ENCODE measurements around the gene DCDC2B. TPM values are rescaled to one million over a fixed set of nuclear protein-coding genes. Genes with fewer than 3 reads are reported as not detected.
A peak's percentile ranks its signal among the peaks of the same experiment; 100 is the strongest.

Gene DCDC2B
- total RNA-seq, 4 donors from 2014 or later = not detected

DNA sequence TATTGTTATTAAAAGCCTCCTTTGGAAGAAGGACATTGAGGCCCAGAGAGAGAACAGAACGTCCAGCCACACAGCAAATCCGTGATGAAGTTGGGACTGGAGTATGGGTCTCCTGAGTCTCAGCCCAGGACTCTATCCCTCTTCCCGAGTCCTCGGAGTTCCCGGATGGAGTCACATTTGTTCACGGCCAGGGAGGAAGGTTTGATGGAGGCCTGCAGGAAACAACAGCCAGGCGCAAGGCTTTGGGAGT, 29.8 kb upstream of the DCDC2B start:
- ATAC-seq (ENCODE audit: low FRiP score) (peak; percentile 1), DNase-seq (ENCODE audit: low spot score) (no peak)
- TF ChIP-seq, protein P1, sequence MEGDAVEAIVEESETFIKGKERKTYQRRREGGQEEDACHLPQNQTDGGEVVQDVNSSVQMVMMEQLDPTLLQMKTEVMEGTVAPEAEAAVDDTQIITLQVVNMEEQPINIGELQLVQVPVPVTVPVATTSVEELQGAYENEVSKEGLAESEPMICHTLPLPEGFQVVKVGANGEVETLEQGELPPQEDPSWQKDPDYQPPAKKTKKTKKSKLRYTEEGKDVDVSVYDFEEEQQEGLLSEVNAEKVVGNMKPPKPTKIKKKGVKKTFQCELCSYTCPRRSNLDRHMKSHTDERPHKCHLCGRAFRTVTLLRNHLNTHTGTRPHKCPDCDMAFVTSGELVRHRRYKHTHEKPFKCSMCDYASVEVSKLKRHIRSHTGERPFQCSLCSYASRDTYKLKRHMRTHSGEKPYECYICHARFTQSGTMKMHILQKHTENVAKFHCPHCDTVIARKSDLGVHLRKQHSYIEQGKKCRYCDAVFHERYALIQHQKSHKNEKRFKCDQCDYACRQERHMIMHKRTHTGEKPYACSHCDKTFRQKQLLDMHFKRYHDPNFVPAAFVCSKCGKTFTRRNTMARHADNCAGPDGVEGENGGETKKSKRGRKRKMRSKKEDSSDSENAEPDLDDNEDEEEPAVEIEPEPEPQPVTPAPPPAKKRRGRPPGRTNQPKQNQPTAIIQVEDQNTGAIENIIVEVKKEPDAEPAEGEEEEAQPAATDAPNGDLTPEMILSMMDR (IDR thresholded peaks at IDR 0.05) = no peak

DNA sequence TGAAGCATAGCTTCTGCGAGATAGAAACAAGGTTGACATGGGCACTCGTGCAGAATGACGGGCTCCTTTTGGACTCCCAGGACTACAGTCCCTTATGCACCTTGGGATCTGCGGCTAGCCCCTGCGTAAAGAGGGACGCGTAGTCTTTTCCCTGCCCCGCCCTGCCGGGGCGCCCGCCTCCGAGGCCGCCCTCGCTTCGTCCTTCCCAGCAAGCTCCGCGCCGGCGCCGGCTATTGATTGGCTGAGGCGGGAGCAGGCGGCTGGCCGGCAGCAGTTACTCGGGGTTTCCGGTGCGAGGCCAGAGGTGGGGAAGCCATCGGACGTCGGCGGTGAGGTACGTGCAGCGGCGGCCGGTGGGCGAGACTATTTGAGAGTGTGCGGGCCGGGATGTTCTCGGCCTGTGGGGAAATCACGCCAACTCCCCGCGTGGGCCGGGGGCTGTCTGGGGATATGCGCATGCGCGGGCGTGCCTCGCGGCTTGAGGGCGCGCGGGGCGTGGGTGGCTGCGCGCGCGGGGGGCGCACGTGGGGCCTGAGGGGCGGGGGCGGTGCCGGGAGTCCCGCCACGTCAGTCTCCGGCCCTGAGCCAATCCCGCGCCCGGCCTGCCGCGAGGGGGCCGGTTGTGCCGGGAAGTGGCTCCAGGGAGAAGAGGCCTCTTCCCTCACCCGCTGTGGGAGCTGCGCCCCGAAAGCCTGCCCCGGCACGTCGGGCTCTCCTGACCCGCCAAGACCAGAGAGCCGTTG, 29.3 kb upstream of the DCDC2B start, which contains the start of gene TXLNA:
Gene TXLNA, plus strand, starts transcription at position 233 of the 743 bp plus-strand sequence. CDS start 671 bp downstream, outside the sequence.
- TF ChIP-seq, protein P1 (IDR thresholded peaks at IDR 0.05) = no peak
- DNase-seq (ENCODE audit: low spot score) (peak; percentile 81), ATAC-seq (ENCODE audit: low FRiP score) (peak; percentile 91)

DNA sequence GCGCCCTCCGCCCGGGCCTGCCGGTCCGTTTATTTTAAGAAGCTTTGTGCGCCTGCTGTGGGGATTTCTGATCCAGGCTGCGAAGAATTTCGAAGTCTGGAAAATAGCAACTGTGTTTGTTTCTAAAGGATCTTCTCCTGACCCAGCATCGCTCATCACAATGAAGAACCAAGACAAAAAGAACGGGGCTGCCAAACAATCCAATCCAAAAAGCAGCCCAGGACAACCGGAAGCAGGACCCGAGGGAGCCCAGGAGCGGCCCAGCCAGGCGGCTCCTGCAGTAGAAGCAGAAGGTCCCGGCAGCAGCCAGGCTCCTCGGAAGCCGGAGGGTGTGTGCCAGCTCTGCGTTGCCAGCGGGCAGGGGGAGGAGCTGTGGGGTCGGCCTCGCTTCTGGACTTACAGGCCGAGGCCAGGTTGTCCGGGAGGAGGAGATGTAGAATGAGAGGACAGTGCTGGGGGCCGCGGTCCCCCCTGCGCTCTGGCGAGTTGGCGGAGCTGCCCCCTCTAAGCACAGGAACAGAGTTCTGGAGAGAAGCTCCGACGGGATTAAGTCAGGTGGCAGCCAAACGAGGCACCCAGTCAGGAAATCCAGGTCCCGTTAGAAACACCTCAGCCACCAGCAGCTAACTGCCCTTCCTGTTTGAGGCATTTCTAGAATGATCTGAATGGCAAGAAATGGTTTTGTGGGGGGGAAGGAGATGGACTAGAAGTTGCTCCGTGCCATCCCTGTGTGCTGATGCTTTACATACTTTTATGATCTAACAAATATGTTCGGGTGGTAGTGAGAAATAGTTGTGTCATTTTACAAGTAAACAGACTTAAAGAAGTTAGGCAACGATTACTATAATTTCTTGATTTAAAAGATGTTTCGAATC, 28.5 kb upstream of the DCDC2B start:
- DNase-seq (ENCODE audit: low spot score) = no peak
- TF ChIP-seq, protein P1 (IDR thresholded peaks at IDR 0.05) = no peak
- ATAC-seq (ENCODE audit: low FRiP score) = peak; percentile 63

DNA sequence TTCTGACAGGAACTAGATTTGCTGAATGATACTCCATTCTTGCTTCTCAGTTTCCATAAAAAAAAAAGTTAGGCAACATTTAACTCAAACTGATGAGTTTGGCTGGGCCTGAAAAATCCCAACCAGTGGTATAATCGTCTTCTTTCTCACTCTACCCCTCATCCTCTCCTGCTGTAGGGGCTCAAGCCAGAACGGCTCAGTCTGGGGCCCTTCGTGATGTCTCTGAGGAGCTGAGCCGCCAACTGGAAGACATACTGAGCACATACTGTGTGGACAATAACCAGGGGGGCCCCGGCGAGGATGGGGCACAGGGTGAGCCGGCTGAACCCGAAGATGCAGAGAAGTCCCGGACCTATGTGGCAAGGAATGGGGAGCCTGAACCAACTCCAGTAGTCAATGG, 27.8 kb upstream of the DCDC2B start:
- TF ChIP-seq, protein P1 (IDR thresholded peaks at IDR 0.05) = no peak
- ATAC-seq (ENCODE audit: low FRiP score) (no peak), DNase-seq (ENCODE audit: low spot score) (no peak)

DNA sequence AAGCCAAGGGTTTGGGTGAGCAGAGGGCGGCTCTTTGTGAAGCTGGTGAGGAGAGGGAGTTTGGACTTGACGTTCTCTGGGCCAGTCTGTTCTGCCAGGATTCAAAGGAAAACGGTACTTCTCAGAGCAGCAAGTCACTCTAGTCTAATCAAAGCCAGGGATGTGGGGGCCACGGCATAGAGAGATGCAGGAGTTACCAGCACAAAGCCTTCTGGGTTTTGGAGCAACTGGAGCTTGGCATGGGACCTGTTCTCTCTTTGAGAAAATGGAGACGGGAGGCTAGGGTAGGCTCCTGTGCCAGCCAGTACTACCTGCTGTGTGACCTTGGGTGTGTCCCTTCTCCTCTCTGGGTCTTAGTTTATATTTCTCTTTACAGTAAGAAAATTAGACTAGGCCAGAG, 27.3 kb upstream of the DCDC2B start:
- no peak for DNase-seq (ENCODE audit: low spot score)
- no peak for ATAC-seq (ENCODE audit: low FRiP score)
- TF ChIP-seq, protein P1 (IDR thresholded peaks at IDR 0.05) = no peak

DNA sequence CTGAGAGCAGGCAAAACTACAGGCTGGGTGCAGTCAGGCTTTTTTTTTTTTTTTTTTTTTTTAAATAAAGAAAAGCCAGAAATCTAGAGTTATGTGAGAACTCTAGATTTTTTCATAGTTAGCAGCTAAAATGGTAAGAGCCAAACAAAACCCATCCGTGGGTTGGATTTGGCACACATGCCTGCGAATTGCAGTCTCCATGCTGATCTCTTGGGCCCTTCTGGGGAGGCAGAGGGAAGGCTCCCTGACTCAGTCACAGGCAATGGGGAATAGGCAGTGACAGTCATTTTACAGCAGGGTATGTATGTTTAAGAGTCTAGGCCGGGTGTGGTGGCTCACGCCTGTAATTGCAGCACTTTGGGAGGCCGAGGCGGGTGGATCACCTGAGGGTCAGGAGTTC, 26.8 kb upstream of the DCDC2B start:
- ATAC-seq (ENCODE audit: low FRiP score) = no peak
- DNase-seq (ENCODE audit: low spot score) = no peak
- TF ChIP-seq, protein P1 (IDR thresholded peaks at IDR 0.05) = no peak

All from omental fat pad (tissue), 4 donors.